MM.1S (cell line): Measurements from ENCODE around the gene NPEPL1.
"Not testable (repeated sequence)": the region's sequence is repeated elsewhere in the genome, so short reads cannot be mapped to it uniquely, and the experiment has no call there.

Source experiments
- DNase-seq: peaks from one replicate; pipeline ENCODE4 v3.0.0-alpha.2; 2015
- H2AFZ ChIP-seq: fragments of 300-600 bp; sonication (generic); 2 replicates; pipeline ENCODE4 v1.6.0; 2016; ENCODE audit warnings: antibody characterized with exemption, low read length
- H3F3A ChIP-seq: fragments of 300-600 bp; sonication (generic); 2 replicates; pipeline ENCODE4 v1.6.1; 2016; ENCODE audit warnings: mild to moderate bottlenecking, antibody characterized with exemption, low read length, moderate library complexity, mixed read lengths; ENCODE audit not compliant: insufficient read depth
- H3K27ac ChIP-seq: fragments of 300-600 bp; sonication (generic); 2 replicates; pipeline ENCODE4 v1.5.1; 2016; ENCODE audit warnings: mild to moderate bottlenecking, low read length
- H3K27me3 ChIP-seq: fragments of 300-600 bp; sonication (generic); replicated peaks from 2 replicates; pipeline ENCODE4 v1.6.0; 2016; ENCODE audit warnings: low read length; ENCODE audit not compliant: insufficient read depth
- H3K36me3 ChIP-seq: fragments of 300-600 bp; sonication (generic); replicated peaks from 2 replicates; pipeline ENCODE4 v1.6.1; 2016; ENCODE audit warnings: mild to moderate bottlenecking, low read length, mixed read lengths; ENCODE audit not compliant: insufficient read depth
- H3K4me1 ChIP-seq: fragments of 300-600 bp; sonication (generic); 2 replicates; pipeline ENCODE4 v1.6.1; 2016; ENCODE audit warnings: low read length, mixed read lengths
- H3K4me2 ChIP-seq: fragments of 300-600 bp; sonication (generic); 2 replicates; pipeline ENCODE4 v1.6.0; 2016; ENCODE audit warnings: low read depth, low read length
- H3K4me3 ChIP-seq: fragments of 300-600 bp; sonication (generic); 2 replicates; pipeline ENCODE4 v1.5.1; 2016; ENCODE audit warnings: low read length, mixed read lengths
- H3K79me2 ChIP-seq: fragments of 300-600 bp; sonication (generic); 2 replicates; pipeline ENCODE4 v1.6.1; 2016; ENCODE audit warnings: mixed run types, low read length, mixed read lengths
- H3K9ac ChIP-seq: fragments of 300-600 bp; sonication (generic); 2 replicates; pipeline ENCODE4 v1.6.1; 2016; ENCODE audit warnings: low read length, mixed read lengths
- H3K9me2 ChIP-seq: fragments of 300-600 bp; sonication (generic); replicated peaks from 2 replicates; pipeline ENCODE4 v1.6.1; 2016; ENCODE audit warnings: mild to moderate bottlenecking, low read length, mixed read lengths; ENCODE audit not compliant: insufficient read depth
- H3K9me3 ChIP-seq: fragments of 300-600 bp; sonication (generic); replicated peaks from 2 replicates; pipeline ENCODE4 v1.6.1; 2016; ENCODE audit warnings: mild to moderate bottlenecking, low read length, mixed read lengths; ENCODE audit not compliant: insufficient read depth
- H4K20me1 ChIP-seq: fragments of 300-600 bp; sonication (generic); 2 replicates; pipeline ENCODE4 v1.6.1; 2016; ENCODE audit warnings: mild to moderate bottlenecking, low read length, moderate library complexity, mixed read lengths; ENCODE audit not compliant: insufficient read depth
- EZH2 ChIP-seq: fragments of 300-600 bp; sonication (generic); optimal IDR thresholded peaks from 2 replicates; pipeline ENCODE3; 2017; ENCODE audit warnings: low read depth, mild to moderate bottlenecking, antibody characterized with exemption, low read length, mixed read lengths
- EZH2phosphoT487 ChIP-seq: fragments of 300-600 bp; sonication (generic); IDR thresholded peaks from 2 replicates; pipeline ENCODE4 v1.6.1; 2018; ENCODE audit warnings: antibody characterized with exemption, low read length
- TF ChIP-seq, protein P1 (sequence below): fragments of 300-600 bp; sonication (generic); IDR thresholded peaks from 2 replicates; pipeline ENCODE4 v1.5.1; 2016; ENCODE audit warnings: antibody characterized with exemption, low read length, mixed read lengths

The NPEPL1 gene

DNA sequence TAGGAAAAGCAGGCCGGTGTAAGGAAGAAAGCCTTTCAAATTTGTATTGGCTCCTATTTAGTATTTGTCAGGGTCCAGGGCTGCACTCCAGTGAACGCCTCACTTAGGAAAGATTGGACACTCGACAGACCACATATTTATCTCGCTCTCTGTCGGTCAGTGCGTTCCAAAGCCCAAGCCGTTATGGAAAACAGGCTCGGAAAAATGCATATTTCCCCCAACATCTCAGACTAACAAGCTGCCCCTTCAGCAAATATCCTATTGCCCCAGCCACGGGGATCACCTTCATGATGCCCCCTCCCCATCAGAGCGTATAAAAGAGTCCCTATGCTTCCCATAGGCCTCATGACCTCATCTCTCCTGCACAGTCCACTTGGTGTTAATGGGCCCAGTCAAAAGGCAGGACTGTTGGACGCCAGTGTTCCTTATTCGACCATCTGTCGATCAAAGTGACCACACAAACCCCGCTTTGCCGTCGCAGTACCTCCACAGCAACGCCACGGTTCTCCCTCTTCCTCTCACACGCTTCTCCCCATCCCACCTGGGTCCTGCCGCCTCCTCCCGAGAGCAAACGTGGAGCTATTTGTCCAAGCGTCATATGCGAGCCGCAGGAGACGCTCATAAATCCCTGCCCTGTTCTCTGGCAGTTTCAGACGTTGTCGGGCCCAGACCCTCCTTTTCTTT lies 63.3 kb downstream of the NPEPL1 start:
- H3K27ac ChIP-seq = no peak overlapping the region
- DNase-seq = no peak
- no peak overlapping the region for H2AFZ ChIP-seq
- no peaks in the 10 kb centered on the region for H4K20me1 ChIP-seq
- no peaks in the 10 kb centered on the region for H3K9me3 ChIP-seq
- no peaks in the 10 kb centered on the region for H3K36me3 ChIP-seq
- TF ChIP-seq EZH2 (peak; percentile 74), EZH2phosphoT487 (no peak)
- peaks cover 95% of the 10 kb centered on the region for H3K27me3 ChIP-seq
- no peak overlapping the region for H3K9ac ChIP-seq
- H3K79me2 ChIP-seq = no peaks in the 10 kb centered on the region
- no peaks in the 10 kb centered on the region for H3K9me2 ChIP-seq
- H3K4me3 ChIP-seq = no peak overlapping the region
- no peak overlapping the region for H3K4me2 ChIP-seq
- H3K4me1 ChIP-seq = no peaks in the 10 kb centered on the region
- no peaks in the 10 kb centered on the region for H3F3A ChIP-seq

DNA sequence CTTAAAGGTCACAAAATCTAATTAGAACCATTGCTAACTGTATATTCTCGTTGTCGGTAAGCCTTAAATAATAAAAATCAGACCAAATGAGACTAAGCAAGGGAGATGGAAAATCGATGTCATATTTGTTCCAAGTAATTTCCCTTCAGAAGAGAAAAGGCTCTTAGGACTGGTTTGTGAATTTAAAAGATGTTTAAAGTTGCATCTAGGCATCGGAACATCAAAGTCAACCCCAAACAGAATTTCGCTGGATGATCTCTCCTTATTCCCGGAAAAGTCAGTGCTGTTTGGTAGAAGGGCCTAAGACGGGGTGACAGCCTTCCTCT lies 63.8 kb downstream of the NPEPL1 start:
- Histone ChIP-seq H3K9me2 (no peaks in the 10 kb centered on the region), H3K4me1 (no peaks in the 10 kb centered on the region), H3K27ac (no peak overlapping the region), H3K4me3 (no peak overlapping the region), H4K20me1 (no peaks in the 10 kb centered on the region), H3K27me3 (peaks cover 95% of the 10 kb centered on the region), H3K4me2 (no peak overlapping the region), H3K9ac (no peak overlapping the region), H3K9me3 (no peaks in the 10 kb centered on the region), H2AFZ (no peak overlapping the region), H3F3A (no peaks in the 10 kb centered on the region), H3K36me3 (no peaks in the 10 kb centered on the region), H3K79me2 (no peaks in the 10 kb centered on the region)
- DNase-seq = no peak
- TF ChIP-seq EZH2phosphoT487 (no peak), EZH2 (no peak)
- TF ChIP-seq, protein P1, sequence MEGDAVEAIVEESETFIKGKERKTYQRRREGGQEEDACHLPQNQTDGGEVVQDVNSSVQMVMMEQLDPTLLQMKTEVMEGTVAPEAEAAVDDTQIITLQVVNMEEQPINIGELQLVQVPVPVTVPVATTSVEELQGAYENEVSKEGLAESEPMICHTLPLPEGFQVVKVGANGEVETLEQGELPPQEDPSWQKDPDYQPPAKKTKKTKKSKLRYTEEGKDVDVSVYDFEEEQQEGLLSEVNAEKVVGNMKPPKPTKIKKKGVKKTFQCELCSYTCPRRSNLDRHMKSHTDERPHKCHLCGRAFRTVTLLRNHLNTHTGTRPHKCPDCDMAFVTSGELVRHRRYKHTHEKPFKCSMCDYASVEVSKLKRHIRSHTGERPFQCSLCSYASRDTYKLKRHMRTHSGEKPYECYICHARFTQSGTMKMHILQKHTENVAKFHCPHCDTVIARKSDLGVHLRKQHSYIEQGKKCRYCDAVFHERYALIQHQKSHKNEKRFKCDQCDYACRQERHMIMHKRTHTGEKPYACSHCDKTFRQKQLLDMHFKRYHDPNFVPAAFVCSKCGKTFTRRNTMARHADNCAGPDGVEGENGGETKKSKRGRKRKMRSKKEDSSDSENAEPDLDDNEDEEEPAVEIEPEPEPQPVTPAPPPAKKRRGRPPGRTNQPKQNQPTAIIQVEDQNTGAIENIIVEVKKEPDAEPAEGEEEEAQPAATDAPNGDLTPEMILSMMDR = no peak

DNA sequence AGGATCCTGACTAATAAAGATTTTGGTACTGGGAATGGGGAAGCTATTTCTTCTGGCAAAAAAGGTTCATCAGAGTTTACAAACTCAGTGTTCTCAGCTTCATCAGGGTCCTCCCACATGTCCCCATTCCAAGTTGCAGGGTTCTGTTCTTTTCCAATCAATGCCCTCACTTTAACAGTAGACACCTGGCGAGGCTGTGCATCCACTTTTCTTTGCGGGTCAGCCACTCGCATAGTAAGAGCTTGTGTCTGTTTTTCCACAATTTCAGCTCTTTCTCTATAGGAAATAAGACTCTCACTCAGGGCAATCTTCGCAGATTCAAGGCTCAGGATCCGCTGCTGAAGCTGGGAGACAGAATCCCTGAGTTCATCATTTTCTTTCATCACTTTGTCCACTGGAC lies 65.0 kb downstream of the NPEPL1 start:
- not testable (repeated sequence) for H3K4me1 ChIP-seq, H3K4me2 ChIP-seq, H4K20me1 ChIP-seq, H3K9me3 ChIP-seq, H2AFZ ChIP-seq, DNase-seq, H3F3A ChIP-seq, H3K27ac ChIP-seq, H3K36me3 ChIP-seq, H3K9me2 ChIP-seq, H3K4me3 ChIP-seq, H3K9ac ChIP-seq, H3K79me2 ChIP-seq
- peaks cover 95% of the 10 kb centered on the region for H3K27me3 ChIP-seq

DNA sequence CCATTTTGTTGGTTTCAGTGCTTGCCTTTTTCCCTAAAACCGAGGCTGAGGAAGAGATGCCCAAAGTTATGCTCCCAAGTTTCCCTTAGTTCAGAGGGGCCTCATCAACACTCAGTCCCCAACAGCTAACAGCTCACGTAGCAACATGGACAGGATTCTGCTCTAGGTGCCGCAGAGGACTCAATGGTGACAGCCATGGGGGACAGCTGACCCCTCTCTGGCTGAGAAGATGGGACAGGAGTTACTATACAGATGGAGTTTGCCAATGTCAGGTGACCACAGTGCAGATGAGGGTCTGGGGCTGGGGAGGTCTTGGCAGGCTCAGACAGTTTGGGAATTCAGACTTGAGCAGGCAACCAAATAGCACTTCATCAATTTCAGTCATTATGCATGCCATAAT lies 67.3 kb downstream of the NPEPL1 start:
- Histone ChIP-seq H3K4me2 (no peak overlapping the region), H3K79me2 (no peaks in the 10 kb centered on the region), H3K9ac (no peak overlapping the region), H3K4me3 (no peak overlapping the region), H3K27me3 (peaks cover 97% of the 10 kb centered on the region), H3F3A (no peaks in the 10 kb centered on the region), H3K4me1 (no peaks in the 10 kb centered on the region), H3K27ac (no peak overlapping the region), H3K36me3 (no peaks in the 10 kb centered on the region), H3K9me3 (no peaks in the 10 kb centered on the region), H3K9me2 (no peaks in the 10 kb centered on the region), H4K20me1 (no peaks in the 10 kb centered on the region), H2AFZ (no peak overlapping the region)
- TF ChIP-seq EZH2phosphoT487 = no peak
- TF ChIP-seq, protein P1 = no peak
- no peak for TF ChIP-seq EZH2
- DNase-seq = no peak
